Activated T-cell treated with anti-CD3 and anti-CD28 coated beads for 48 hours (primary cell): Measurements from ENCODE around the gene PPIL4.

ENCODE experiments used
- DNase-seq: peaks from one replicate; pipeline ENCODE4 v3.0.0-alpha.2; 2020; ENCODE audit warnings: low read depth

PPIL4 gene

DNA sequence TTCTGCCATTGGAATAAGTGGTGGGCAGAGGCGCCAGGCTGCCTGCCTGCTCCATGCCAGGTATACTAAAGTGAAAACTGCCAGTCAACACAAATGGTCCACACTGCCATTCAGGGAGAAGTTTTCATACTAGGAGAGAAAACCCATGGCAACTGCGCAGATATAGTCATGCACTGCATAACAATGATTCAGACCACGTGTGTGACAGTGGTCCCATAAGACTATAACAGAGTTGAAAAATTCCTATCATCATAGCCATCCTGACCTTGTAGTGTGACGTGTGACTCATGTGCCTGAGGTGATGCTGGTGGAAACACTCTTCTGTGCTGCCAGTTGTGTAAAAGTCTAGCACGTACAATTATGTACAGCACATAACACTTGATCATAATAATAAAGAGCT lies 86.1 kb downstream of the PPIL4 start:
- DNase-seq = no peak

DNA sequence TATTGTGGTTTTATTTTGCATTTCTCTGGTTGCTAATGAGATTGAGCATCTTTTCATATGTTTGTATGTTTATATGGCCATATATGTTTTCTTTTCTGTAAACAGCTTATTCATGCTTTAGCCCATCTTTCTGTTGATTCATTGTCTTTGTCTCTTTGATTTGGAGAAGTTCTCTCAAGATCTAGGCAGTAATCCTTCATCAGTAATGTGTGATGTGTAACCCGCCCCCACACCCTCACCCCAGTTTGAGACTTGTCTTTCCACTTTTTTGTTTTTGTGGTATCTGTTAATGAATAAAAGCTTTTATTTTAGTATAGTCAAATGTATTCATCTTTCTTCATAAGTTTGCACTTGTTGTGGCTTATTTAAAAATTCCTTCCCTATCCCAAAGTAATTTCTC lies 87.0 kb downstream of the PPIL4 start:
- DNase-seq = no peak

DNA sequence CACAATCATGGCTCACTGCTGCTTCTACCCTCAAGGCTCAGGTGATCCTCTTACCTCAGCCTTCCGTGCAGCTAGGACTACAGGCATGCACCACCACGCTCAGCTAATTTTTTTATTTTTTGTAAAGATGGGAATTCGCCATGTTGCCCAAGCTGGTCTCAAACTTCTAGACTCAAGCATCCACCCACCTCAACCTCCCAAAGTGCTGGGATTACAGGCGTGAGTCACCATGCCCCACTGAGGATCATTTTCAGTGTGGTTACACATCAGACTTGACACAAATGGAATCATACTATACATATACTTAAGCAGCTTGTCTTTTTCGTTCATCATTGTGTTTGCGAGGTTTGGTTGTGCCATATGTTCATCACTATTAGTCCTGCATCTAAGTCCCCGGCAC lies 87.6 kb downstream of the PPIL4 start:
- no peak for DNase-seq

DNA sequence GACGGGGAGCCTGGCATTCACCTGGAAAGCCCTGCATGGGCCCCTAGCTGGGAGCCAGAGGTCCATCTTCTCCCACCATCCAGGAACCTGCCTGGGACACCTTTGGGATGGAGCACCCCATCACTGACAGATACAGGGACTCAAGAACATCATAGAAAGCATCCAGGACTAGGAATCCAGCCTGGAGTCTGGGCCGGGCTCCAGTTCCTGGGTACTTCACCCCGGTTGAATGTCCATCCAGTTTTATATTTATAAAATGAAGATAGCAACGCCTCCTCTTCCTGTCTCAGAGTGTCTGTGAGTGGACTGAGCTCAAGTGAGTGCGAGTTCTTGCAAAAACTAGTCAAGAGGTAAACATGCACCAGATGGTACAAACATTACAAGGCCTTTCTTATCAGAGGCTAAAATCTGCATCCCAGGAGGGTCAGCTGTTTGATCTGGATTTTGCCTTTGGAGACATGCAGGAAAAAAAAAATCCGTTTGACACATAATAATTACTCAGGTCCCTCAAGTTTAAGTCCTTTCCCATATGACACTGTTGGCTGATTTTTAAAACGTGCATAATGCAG lies 88.4 kb downstream of the PPIL4 start:
- no peak for DNase-seq

DNA sequence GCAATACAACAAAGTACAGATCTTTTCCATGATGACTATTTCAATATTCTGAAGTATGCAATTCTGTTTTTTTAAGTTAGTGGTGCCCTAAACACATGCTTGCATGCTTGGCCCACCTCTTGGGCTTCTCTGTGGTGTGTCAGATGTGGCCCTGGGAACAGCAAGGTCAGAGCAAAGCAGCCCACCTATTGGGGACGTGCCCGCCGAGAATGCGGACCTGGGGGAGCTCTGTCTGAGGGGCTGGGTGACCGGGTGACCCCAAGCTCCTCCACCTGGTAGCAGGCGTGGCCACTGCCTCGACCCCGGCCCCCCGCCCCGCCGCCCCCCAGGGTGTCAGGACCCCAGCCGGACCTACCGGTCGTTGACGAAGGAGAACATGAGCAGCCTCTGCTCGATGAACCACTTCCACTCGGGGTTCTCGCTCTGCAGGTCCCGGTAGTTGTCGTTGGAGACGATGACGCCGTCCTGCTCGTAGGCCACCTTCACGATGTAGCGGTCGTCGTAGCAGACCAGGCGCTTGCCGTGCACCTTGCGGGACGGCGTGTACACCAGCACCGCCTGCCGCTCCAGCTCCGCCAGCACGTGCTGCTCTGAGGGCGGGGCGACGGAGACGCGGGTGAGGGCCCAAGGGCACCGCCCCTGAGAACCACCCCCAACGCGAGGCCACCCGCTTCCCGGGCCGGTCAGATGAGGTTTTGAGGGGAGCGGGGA lies 89.4 kb downstream of the PPIL4 start:
- DNase-seq = no peak

DNA sequence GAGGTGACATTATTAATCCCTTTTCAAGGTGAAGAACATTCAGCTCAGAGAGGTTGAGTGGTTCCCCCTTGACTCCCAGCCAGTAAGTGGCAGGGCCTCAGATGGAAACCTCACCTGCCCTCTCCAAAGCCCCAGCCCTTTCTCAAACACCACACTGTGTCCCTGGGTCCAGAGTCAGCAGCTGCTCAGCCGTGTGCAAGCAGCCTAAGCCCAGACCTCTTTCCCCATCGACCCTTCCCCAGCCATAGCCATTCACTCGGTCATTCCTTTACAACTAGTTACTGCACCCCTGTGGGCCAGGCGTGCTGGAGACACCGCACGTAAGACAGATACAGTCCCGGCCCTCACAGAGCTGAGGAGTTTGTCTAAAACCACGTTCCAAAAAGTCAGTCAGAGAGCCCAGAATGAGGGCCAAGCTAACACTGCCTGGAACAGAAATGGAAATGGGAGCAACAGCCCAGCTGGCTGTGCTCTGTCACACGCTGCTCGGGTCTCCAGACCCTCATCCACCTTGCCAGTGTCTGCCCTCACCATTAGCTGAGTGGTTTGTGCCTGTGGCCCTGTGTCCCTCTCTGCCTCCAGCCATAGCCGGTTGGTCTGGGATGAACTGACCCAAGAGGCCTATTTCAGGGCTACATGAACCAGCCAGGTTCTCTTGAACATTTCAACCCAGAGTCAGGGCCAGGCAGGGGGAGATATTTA lies 90.7 kb downstream of the PPIL4 start:
- no peak for DNase-seq
